DND-41 (cell line): ENCODE results near the gene HBA2.
"Not testable (repeated sequence)": the region's sequence is repeated elsewhere in the genome, so short reads cannot be mapped to it uniquely, and the experiment has no call there.

Experiments
- CTCF ChIP-seq: IDR thresholded peaks from 2 replicates; pipeline ENCODE4 v1.5.1; 2012; ENCODE audit warnings: borderline replicate concordance, low read length, moderate library complexity, mild to moderate bottlenecking; ENCODE audit not compliant: poor library complexity, severe bottlenecking; ENCODE audit errors: extremely low read depth
- EZH2 ChIP-seq: IDR thresholded peaks from 3 replicates; pipeline ENCODE4 v1.6.1; 2012; ENCODE audit warnings: borderline replicate concordance, low read depth, mild to moderate bottlenecking, moderate library complexity, low read length, inconsistent platforms; ENCODE audit not compliant: severe bottlenecking

DNA sequence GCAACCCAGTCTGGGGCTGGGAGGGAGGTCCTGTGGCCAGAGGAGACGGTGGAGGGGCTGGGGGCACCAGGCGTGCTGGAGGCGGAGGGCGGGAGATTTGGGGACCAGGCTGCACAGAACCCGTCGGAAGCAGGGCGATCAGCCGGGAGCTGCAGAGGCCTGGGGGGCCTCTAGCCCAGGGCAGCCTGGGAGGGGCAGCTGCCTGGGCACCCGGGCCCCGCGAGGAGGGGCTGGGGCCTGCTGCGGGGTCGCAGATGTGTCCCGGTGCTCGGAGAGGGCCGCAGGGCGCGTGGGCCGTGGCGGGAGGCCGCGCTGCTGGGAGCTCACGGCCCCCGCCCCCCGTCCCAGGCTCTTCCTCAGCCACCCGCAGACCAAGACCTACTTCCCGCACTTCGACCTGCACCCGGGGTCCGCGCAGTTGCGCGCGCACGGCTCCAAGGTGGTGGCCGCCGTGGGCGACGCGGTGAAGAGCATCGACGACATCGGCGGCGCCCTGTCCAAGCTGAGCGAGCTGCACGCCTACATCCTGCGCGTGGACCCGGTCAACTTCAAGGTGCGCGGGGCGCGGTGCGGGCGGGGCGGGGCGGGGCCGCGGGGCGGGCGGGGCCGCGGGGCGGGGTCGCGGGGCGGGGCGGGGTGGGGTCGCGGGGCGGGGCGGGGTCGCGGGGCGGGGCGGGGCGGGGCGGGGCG lies 8.4 kb upstream of the HBA2 start:
- TF ChIP-seq CTCF, EZH2: not testable (repeated sequence)
